B cell (primary cell): ENCODE results near the gene DISP2.

Experiments used
- EZH2 ChIP-seq: IDR thresholded peaks from 2 replicates; pipeline ENCODE4 v1.6.1; 2012; ENCODE audit warnings: borderline replicate concordance, low read depth, mild to moderate bottlenecking, moderate library complexity, low read length; ENCODE audit not compliant: insufficient read depth, poor library complexity, severe bottlenecking
- TF ChIP-seq, protein P1 (sequence below): fragments of 200-600 bp; IDR thresholded peaks from one replicate; pipeline ENCODE4 v1.8.0; 2022; ENCODE audit warnings: antibody characterized with exemption, mild to moderate bottlenecking

DNA sequence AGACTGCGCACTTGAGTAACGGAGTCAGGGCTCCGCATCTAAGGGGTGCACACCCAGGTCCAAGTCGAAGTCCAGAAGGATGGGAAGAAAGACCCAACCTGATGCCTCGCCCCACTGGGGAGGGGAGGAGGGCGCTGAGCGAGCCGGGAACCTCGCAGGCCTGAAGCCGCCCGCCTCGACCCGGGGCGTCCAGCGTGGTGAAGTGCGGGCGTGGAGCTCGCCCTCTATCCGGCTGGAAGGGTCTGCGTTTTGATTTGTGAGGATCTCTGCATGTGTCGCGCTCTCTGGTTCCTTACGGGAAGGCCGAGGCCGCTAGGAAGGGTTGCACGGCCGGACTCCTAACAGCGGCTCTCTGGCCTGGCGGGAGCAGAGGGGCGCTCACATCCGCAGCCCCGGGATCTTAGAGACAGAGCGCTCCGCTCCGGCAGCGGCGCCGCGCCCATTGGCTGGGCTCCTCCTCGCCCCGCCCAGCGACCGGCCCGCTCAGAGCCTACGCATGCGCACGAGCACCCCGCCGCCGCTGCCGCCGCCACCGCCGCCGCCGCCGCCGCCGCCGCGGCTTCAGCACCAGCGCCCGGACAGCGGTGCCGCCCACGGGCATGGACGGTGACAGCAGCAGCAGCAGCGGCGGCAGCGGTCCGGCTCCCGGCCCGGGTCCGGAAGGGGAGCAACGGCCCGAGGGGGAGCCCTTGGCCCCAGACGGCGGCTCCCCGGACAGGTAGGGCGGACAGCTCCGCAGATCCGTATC is at the start of gene DISP2:
- TF ChIP-seq, protein P1, sequence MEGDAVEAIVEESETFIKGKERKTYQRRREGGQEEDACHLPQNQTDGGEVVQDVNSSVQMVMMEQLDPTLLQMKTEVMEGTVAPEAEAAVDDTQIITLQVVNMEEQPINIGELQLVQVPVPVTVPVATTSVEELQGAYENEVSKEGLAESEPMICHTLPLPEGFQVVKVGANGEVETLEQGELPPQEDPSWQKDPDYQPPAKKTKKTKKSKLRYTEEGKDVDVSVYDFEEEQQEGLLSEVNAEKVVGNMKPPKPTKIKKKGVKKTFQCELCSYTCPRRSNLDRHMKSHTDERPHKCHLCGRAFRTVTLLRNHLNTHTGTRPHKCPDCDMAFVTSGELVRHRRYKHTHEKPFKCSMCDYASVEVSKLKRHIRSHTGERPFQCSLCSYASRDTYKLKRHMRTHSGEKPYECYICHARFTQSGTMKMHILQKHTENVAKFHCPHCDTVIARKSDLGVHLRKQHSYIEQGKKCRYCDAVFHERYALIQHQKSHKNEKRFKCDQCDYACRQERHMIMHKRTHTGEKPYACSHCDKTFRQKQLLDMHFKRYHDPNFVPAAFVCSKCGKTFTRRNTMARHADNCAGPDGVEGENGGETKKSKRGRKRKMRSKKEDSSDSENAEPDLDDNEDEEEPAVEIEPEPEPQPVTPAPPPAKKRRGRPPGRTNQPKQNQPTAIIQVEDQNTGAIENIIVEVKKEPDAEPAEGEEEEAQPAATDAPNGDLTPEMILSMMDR: no peak
- TF ChIP-seq EZH2: no peak
